UCSD-AML1 (cell line): ENCODE data around the gene HOXC9.

ENCODE experiments used
- DNase-seq: peaks from one replicate; lab custom pipeline; 2025; ENCODE audit not compliant: unreplicated experiment; lab: John Stamatoyannopoulos, UW

Gene HOXC9

DNA sequence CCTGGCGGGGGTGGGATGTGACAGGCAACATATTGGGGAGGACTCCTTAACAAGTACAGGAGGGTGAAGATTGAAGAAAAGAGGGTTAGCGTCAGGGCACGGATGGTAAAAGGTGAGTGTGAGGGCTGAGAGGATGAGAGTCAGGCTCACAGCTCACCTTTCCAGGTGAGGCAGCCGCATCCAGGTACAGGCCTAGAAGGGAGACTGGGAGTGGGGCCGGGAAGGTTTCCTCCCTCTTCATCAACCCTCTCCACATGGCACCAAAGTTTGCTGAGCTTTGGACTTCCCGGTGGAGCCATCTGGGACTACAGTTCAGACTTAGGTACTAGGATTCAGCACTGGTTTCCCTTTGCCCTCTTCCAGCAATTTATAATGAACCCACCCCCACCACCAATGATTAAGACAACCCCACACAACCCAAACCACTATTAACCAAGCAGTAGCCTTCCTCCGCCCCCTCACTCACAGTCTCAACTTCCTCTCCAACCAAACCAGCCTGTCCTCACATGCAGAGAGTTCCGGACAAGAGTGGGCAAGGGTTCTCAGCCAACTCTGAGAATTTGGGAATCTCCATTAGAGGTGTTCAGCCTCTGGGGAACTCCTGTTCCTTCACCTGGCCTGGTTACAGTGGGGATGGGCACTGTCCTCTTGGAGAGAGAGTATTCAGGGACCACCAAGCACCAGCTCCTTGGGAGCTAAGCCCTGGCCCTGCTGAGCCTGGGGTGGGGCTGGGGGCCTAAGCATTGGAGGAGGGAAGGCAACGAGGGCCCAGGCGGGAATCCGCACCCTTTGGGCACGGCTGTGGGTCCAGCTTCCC, 51.3 kb downstream of the HOXC9 start:
- DNase-seq, result no peak

GRCh38 chr12:54051874-54052437, 52.0 kb downstream of the HOXC9 start:
- DNase-seq, result no peak

GRCh38 chr12:54052438-54053002, 52.6 kb downstream of the HOXC9 start:
- DNase-seq, result no peak
